Endothelial cell of umbilical vein (primary cell): ENCODE measurements around the gene ASB6.

Experiments
- EZH2 ChIP-seq: IDR thresholded peaks from 2 replicates; pipeline ENCODE4 v1.6.1; 2012; ENCODE audit warnings: borderline replicate concordance, low read depth, mild to moderate bottlenecking, moderate library complexity, low read length, inconsistent platforms; ENCODE audit not compliant: severe bottlenecking
- FOS ChIP-seq: IDR thresholded peaks from 2 replicates; pipeline ENCODE4 v1.6.1; 2011; ENCODE audit warnings: mild to moderate bottlenecking, low read length, moderate library complexity, borderline replicate concordance; ENCODE audit not compliant: insufficient read depth
- GATA2 ChIP-seq: IDR thresholded peaks from 2 replicates; pipeline ENCODE4 v1.7.0; 2011; ENCODE audit warnings: low read depth, mild to moderate bottlenecking, moderate library complexity, mixed read lengths, low read length; ENCODE audit not compliant: insufficient read length, insufficient read depth
- MYC ChIP-seq: IDR thresholded peaks from one replicate; pipeline ENCODE4 v1.6.1; 2011; ENCODE audit warnings: mild to moderate bottlenecking, low read depth, low read length
- POLR2A ChIP-seq: IDR thresholded peaks from 2 replicates; pipeline ENCODE4 v1.6.1; 2012; ENCODE audit warnings: low read depth, mild to moderate bottlenecking, control low read depth, low read length
- POLR2AphosphoS5 ChIP-seq: IDR thresholded peaks from 2 replicates; pipeline ENCODE4 v1.6.1; 2012; ENCODE audit warnings: low read depth, mild to moderate bottlenecking, control low read depth, low read length, moderate library complexity; ENCODE audit not compliant: insufficient read depth
- TF ChIP-seq, protein P1 (sequence below), 2 donors: IDR thresholded peaks; 1 replicate in 1 of 2; 2 replicates in 1 of 2; pipeline ENCODE4 v1.5.1; 2011; ENCODE audit warnings: low read length in 2 of 2, mild to moderate bottlenecking in 2 of 2, moderate library complexity in 2 of 2, control low read depth in 1 of 2, inconsistent platforms in 1 of 2, low read depth in 1 of 2; ENCODE audit not compliant: insufficient read depth in 1 of 2; ENCODE audit errors: extremely low read depth in 1 of 2

DNA sequence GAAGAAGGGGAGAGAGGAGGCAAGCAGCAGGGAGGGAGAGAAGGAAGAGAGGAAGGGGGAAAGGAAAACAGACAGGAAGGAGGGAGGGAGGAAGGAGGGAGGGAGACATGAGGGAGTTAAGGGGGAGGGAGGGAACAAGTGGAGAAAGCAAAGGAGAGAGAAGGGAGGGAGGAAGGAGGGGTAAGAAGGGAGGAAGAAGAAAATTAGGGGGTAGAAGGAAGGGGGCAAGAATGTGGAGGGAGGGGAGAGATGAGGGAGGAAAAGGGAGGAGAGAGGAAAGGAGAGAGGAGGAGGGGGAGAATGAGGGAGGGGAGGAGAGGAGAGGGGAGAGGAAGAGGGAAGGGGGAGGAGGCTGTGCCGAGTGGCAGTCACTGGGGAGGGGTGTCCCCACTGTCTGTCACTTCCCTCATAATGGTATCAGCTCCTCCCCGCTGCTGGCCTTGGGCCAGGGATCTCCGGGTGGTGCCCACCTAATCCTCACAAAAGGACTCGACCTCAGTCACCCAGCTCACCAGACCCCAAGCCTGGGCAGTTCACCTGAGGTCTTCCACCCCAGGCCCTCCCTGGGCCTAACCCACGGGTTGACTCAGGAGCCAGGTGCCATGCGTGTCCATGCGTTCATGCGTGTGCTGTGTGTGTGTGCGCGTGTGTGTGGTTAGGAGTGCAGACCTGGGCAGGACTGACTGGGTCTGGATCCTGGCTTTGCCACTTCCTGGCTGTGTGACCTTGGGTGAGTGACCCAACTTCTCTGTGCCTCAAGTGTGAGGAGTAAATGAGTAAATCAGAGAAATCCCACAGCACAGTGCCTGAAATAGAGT is 39.1 kb downstream of the ASB6 start:
- TF ChIP-seq, protein P1, sequence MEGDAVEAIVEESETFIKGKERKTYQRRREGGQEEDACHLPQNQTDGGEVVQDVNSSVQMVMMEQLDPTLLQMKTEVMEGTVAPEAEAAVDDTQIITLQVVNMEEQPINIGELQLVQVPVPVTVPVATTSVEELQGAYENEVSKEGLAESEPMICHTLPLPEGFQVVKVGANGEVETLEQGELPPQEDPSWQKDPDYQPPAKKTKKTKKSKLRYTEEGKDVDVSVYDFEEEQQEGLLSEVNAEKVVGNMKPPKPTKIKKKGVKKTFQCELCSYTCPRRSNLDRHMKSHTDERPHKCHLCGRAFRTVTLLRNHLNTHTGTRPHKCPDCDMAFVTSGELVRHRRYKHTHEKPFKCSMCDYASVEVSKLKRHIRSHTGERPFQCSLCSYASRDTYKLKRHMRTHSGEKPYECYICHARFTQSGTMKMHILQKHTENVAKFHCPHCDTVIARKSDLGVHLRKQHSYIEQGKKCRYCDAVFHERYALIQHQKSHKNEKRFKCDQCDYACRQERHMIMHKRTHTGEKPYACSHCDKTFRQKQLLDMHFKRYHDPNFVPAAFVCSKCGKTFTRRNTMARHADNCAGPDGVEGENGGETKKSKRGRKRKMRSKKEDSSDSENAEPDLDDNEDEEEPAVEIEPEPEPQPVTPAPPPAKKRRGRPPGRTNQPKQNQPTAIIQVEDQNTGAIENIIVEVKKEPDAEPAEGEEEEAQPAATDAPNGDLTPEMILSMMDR (IDR thresholded peaks at IDR 0.05; ENCODE audit: extremely low read depth in 1 of 2, insufficient read depth in 1 of 2, low read depth in 1 of 2, low read length in 2 of 2) = no peak
- TF ChIP-seq POLR2A (no peak), FOS (no peak), EZH2 (no peak), POLR2AphosphoS5 (no peak), GATA2 (no peak), MYC (no peak)
